Subcutaneous adipose tissue (tissue), 4 donors: ENCODE results near the gene NDRG3. TPM values are rescaled to one million over a fixed set of nuclear protein-coding genes. Genes with fewer than 3 reads are reported as not detected.

Experiments used
- total RNA-seq, 4 donors: library from RNA; depleted of rRNA; stranded (reverse); fragments of >200 nt; gene quantifications; one replicate each; pipeline ENCODE4 v1.1.0, GENCODE V29; 2016
- TF ChIP-seq, protein P1 (sequence below): fragments of 450-650 bp; IDR thresholded peaks from one replicate; pipeline ENCODE4 v1.5.1; 2016; ENCODE audit warnings: low read depth, mild to moderate bottlenecking, control low read depth, antibody characterized with exemption, moderate library complexity

The NDRG3 gene
- total RNA-seq, 4 donors from 2014 or later, result 11.5 to 25.2 (median 20.2) TPM

DNA sequence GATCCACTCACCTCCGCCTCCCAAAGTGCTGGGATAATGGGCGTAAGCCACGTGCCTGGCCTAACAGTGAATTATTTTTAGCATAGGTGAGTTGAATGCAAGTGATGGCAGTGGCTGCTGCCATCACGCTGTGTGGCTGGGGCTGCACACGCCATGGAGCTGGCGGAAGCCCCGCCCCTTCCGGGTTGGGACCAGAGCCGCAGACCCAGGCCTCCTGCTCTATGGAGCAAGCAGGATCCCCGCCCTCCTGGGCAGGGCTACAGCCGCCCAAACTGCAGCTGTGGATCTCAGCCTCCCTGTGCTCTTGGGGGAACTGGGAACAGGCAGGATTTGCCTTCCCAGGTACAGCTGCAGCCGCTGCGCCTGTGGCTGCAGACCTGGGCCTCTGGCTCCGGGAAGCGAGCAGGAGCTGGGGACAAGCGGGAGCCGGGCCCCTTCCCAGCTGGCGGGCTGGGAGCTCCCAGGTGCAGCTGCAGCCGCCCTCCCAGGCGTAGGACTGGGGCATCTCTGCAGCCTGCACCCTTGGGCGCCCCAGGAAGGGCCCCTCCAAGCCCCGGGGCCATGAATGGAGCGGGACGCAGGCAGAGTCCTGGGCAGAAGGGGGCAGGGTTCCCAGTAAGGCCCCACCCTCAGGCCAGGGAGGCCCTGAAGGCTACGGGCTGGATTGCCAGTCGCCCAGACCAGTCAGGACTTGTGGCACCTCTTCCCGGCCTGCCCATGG lies 69.0 kb downstream of the NDRG3 start:
- TF ChIP-seq, protein P1, sequence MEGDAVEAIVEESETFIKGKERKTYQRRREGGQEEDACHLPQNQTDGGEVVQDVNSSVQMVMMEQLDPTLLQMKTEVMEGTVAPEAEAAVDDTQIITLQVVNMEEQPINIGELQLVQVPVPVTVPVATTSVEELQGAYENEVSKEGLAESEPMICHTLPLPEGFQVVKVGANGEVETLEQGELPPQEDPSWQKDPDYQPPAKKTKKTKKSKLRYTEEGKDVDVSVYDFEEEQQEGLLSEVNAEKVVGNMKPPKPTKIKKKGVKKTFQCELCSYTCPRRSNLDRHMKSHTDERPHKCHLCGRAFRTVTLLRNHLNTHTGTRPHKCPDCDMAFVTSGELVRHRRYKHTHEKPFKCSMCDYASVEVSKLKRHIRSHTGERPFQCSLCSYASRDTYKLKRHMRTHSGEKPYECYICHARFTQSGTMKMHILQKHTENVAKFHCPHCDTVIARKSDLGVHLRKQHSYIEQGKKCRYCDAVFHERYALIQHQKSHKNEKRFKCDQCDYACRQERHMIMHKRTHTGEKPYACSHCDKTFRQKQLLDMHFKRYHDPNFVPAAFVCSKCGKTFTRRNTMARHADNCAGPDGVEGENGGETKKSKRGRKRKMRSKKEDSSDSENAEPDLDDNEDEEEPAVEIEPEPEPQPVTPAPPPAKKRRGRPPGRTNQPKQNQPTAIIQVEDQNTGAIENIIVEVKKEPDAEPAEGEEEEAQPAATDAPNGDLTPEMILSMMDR, result no peak

DNA sequence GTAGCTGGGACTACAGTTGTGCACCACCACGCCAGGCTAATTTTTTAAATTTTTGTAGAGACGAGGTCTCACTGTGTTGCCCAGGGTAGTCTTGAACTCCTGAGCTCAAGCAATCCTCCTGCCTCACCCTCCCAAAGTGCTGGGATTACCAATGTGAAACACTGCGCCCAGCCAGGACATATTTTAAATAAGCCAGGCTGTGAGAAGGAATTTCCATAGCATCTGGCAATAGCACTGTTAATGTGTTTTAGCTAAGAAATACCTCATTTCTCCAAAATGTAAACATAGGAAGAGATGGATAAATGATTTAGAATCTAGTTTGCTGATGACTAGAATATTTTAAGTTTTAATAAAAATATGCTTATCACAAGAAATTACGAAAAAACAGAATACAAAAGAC lies 72.9 kb downstream of the NDRG3 start:
- TF ChIP-seq, protein P1, result no peak

DNA sequence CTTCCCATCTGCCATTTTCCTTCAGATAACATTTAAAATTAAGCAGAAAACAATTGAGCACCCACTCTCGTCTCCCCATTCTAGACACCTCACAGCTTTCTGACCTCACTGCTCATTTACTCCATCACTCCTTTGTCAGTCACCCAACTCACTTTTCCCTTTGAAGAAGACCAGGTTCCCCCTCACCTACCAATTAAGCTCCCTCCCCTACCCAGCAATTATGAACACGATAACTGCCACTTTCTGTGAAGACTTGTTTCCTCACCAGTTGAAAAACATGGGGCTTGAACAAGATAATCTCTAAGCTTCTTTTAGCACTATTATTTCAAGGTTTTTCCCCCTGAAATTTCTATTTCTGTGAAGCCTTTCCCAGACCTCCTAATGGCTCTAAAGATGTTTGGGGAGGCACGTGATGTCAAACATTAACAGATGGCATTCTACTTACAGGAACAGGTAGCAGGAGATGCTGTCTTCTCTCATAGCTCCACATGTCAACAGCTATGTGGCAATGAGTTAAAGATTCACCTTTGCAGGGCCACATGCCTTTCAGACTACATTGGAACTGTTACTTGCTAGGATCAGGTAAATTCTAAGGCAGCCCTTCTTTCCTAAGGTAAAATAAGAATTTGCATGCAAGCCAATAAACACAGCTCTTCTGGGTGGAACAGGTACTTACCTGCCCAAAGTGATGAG lies 75.1 kb downstream of the NDRG3 start:
- TF ChIP-seq, protein P1, result no peak

DNA sequence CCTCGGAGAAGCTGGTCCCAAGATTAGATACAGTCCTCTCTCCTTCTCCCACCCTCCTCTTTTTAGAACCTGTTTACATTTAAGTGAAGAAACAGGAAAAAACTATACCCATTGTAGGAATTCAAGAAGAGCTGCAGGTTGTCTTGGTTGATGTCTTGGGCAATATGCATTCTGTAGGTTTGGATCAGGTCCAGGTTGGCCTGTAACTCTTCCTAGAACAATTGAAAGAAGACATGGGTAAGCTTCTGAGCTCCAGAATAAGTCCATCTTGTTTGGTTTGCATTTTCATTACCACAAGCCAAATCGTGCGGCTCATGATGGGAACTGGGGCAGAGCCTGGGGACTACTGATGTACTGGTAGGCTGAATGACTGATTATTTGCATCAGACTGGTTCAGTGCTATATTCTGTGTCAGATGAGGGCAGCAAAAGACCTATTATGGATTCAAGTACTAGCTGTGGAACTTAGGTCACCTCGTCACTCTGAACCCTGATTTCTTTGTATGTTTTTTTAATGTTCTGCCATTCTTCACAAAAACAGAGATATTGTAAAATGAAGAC lies 79.6 kb downstream of the NDRG3 start:
- TF ChIP-seq, protein P1, result no peak

DNA sequence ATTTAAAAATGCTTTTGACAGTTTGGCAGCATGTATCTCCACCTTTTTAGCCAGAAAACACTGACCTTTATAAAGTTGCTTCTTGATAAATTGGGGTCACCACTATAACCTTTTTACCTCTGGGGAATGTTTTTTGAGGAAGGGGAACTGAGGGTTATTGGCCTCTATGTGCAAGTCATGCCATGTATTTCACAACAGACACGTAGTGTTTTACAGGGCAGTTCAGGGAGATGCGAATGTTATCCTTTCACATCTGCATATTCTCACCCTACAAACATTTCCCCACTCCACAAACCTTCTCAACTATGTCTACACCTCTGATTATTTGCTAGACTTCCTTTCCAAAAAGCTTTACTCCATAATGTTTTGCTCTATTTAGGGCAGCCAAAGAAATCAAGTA lies 82.9 kb downstream of the NDRG3 start:
- TF ChIP-seq, protein P1, result no peak

DNA sequence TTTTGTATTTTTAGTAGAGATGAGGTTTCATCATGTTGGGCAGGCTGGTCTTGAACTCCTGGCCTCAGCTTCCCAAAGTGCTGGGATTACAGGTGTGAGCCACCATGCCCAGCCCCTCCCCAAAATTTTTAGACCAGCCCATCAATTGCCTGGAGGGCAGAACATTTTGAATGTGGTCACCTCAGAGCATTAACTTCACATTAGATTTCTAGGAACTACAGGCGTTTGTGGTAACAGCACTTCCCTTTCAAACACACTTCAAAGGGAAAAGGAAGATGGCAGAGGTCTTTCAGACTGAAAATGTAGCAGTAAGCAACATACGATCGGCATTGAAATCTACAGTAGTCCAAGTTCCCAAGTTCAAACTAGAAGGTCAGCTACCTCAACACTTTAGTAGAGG lies 87.6 kb downstream of the NDRG3 start:
- TF ChIP-seq, protein P1, result no peak

DNA sequence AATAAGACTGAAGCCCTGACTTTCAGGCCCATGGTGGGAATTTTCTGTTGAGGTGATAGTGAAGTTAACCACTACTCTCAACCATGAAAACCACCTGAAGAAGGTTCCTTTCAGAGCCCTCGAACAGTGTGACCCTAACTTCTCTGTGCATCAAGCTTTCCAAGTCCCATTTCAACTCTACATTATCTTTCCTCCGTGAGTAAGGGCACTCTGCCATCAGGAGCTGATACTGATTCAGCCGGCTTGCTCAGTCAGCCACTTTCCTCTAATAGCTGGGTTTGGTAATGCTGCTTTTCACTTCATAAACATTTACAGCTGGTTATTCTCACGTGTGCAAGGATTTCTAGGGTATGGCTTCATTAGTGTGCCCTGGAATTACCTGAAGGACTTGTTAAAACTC lies 89.2 kb downstream of the NDRG3 start:
- TF ChIP-seq, protein P1, result no peak
